Activated CD4-positive, CD25-positive, alpha-beta regulatory T cell treated with anti-CD3 and anti-CD28 coated beads, Interleukin-2, amount 50 U/mL, for 16 hours (primary cell): ENCODE measurements around the gene PSG6.
"Not testable (repeated sequence)": the region's sequence is repeated elsewhere in the genome, so short reads cannot be mapped to it uniquely, and the experiment has no call there.

Experiments
- DNase-seq: peaks from one replicate; pipeline ENCODE4 v3.0.0-alpha.2; 2020; ENCODE audit warnings: low read depth, low spot score

PSG6 gene

GRCh38 chr19:42911731-42912130 is 6.0 kb downstream of the PSG6 start:
- not testable (repeated sequence) for DNase-seq

- not testable (repeated sequence) for DNase-seq
Observed at GRCh38 chr19:42906162-42906561, 11.5 kb downstream of the PSG6 start.

- DNase-seq = not testable (repeated sequence)
Observed at GRCh38 chr19:42900561-42900960, 17.1 kb downstream of the PSG6 start.

- DNase-seq = not testable (repeated sequence)
Observed at GRCh38 chr19:42899674-42900073, 18.0 kb downstream of the PSG6 start.

- not testable (repeated sequence) for DNase-seq
Observed at GRCh38 chr19:42899110-42899509, 18.6 kb downstream of the PSG6 start.

- DNase-seq = not testable (repeated sequence)
Observed at GRCh38 chr19:42898656-42899055, 19.0 kb downstream of the PSG6 start.

- not testable (repeated sequence) for DNase-seq
Observed at GRCh38 chr19:42897729-42898128, 20.0 kb downstream of the PSG6 start.

GRCh38 chr19:42890446-42890845 is 27.2 kb downstream of the PSG6 start:
- not testable (repeated sequence) for DNase-seq

- not testable (repeated sequence) for DNase-seq
Observed at GRCh38 chr19:42887876-42888445, 29.7 kb downstream of the PSG6 start.

GRCh38 chr19:42882730-42883129 is 35.0 kb downstream of the PSG6 start:
- DNase-seq = not testable (repeated sequence)

GRCh38 chr19:42882010-42882409 is 35.7 kb downstream of the PSG6 start:
- not testable (repeated sequence) for DNase-seq

- not testable (repeated sequence) for DNase-seq
Observed at GRCh38 chr19:42881279-42881678, 36.4 kb downstream of the PSG6 start.

GRCh38 chr19:42880621-42881020 is 37.1 kb downstream of the PSG6 start:
- not testable (repeated sequence) for DNase-seq

- DNase-seq = no peak
Observed at GRCh38 chr19:42879613-42880012, 38.1 kb downstream of the PSG6 start, which contains the start of gene PSG1. Gene PSG1, minus strand, starts transcription at chr19:42879713. Its CDS starts 132 bp downstream, at chr19:42879581.

GRCh38 chr19:42876596-42876995 is 41.1 kb downstream of the PSG6 start:
- not testable (repeated sequence) for DNase-seq

GRCh38 chr19:42875881-42876280 is 41.8 kb downstream of the PSG6 start:
- DNase-seq = not testable (repeated sequence)

GRCh38 chr19:42874901-42875813 is 42.5 kb downstream of the PSG6 start:
- DNase-seq = not testable (repeated sequence)

- not testable (repeated sequence) for DNase-seq
Observed at GRCh38 chr19:42874136-42874535, 43.6 kb downstream of the PSG6 start.

- no peak for DNase-seq
Observed at GRCh38 chr19:42872608-42873007, 45.1 kb downstream of the PSG6 start.

GRCh38 chr19:42857544-42857867 is 60.2 kb downstream of the PSG6 start:
- DNase-seq = no peak

GRCh38 chr19:42856866-42857543 is 60.7 kb downstream of the PSG6 start:
- DNase-seq = not testable (repeated sequence)

- DNase-seq = not testable (repeated sequence)
Observed at GRCh38 chr19:42854745-42855144, 62.9 kb downstream of the PSG6 start.
